Ascending aorta (tissue), 2 donors: ENCODE data around the gene NCKAP5. TPM values are rescaled to one million over a fixed set of nuclear protein-coding genes. Genes with fewer than 3 reads are reported as not detected.

Source experiments
- DNase-seq, 2 donors: peaks; one replicate each; pipeline ENCODE4 v3.0.0-alpha.2; 2019; ENCODE audit warnings: low spot score in 2 of 2
- H3K27ac ChIP-seq, 2 donors: fragments of 200-600 bp; sonication (generic); one replicate each; pipeline ENCODE4 v1.5.1; 2016 to 2017; ENCODE audit warnings: mild to moderate bottlenecking in 1 of 2
- H3K27me3 ChIP-seq: fragments of 200-600 bp; sonication (generic); one replicate; pipeline ENCODE4 v1.5.1; 2017
- H3K36me3 ChIP-seq, 2 donors: fragments of 200-600 bp; sonication (generic); one replicate each; pipeline ENCODE4 v1.5.1; 2016
- H3K4me1 ChIP-seq, 2 donors: fragments of 200-600 bp; sonication (generic); one replicate each; pipeline ENCODE4 v1.5.1; 2016 to 2017; ENCODE audit warnings: mild to moderate bottlenecking in 1 of 2
- H3K4me3 ChIP-seq, 2 donors: fragments of 200-600 bp; sonication (generic); one replicate each; pipeline ENCODE4 v1.5.1; 2016 to 2017; ENCODE audit warnings: mild to moderate bottlenecking in 1 of 2
- H3K9me3 ChIP-seq, 2 donors: fragments of 200-600 bp; sonication (generic); one replicate each; pipeline ENCODE4 v1.5.1; 2016
- intact Hi-C: fragments of 100-400 bp; cut with DNase I; formaldehyde crosslinking; loops from one replicate; pipeline ENCODE4 v1.15.1; 2023
- total RNA-seq: library from RNA; depleted of rRNA; stranded (reverse); fragments of >200 nt; gene quantifications from one replicate; pipeline ENCODE4 v1.1.0, GENCODE V29; 2016
- TF ChIP-seq, protein P1 (sequence below), 3 experiments: fragments of 200-600 bp in 2 of 3; fragments of 450-650 bp in 1 of 3; sonication (generic) in 2 of 3; IDR thresholded peaks; one replicate each; pipeline ENCODE4 v1.5.1; 2016 to 2019; ENCODE audit warnings: antibody characterized with exemption in 3 of 3, mild to moderate bottlenecking in 1 of 3, moderate library complexity in 1 of 3

The NCKAP5 gene
- total RNA-seq, 1 donor from 2014 or later, result 0.75 TPM

- Histone ChIP-seq H3K9me3 (no peaks in the 10 kb centered on the region), H3K4me3 (no peak overlapping the region), H3K27ac (no peak overlapping the region), H3K36me3 (no peaks in the 10 kb centered on the region), H3K27me3 (no peaks in the 10 kb centered on the region), H3K4me1 (no peaks in the 10 kb centered on the region)
- DNase-seq, result no peak
- TF ChIP-seq, protein P1, sequence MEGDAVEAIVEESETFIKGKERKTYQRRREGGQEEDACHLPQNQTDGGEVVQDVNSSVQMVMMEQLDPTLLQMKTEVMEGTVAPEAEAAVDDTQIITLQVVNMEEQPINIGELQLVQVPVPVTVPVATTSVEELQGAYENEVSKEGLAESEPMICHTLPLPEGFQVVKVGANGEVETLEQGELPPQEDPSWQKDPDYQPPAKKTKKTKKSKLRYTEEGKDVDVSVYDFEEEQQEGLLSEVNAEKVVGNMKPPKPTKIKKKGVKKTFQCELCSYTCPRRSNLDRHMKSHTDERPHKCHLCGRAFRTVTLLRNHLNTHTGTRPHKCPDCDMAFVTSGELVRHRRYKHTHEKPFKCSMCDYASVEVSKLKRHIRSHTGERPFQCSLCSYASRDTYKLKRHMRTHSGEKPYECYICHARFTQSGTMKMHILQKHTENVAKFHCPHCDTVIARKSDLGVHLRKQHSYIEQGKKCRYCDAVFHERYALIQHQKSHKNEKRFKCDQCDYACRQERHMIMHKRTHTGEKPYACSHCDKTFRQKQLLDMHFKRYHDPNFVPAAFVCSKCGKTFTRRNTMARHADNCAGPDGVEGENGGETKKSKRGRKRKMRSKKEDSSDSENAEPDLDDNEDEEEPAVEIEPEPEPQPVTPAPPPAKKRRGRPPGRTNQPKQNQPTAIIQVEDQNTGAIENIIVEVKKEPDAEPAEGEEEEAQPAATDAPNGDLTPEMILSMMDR (IDR thresholded peaks at IDR 0.05), result no peak
- intact Hi-C loops, result no loop called here
Observed at GRCh38 chr2:132776287-132776686, 792.0 kb downstream of the NCKAP5 start.

- Histone ChIP-seq H3K27me3 (no peaks in the 10 kb centered on the region), H3K4me1 (no peaks in the 10 kb centered on the region), H3K36me3 (no peaks in the 10 kb centered on the region), H3K9me3 (no peaks in the 10 kb centered on the region), H3K4me3 (no peak overlapping the region), H3K27ac (no peak overlapping the region)
- intact Hi-C loops, result no loop called here
- DNase-seq, result no peak
- TF ChIP-seq, protein P1 (IDR thresholded peaks at IDR 0.05), result no peak
Observed at GRCh38 chr2:132774189-132774588, 794.1 kb downstream of the NCKAP5 start.

GRCh38 chr2:132773331-132773730 lies 794.9 kb downstream of the NCKAP5 start:
- no peak for DNase-seq
- intact Hi-C loops, result no loop called here
- no peaks in the 10 kb centered on the region for H3K27me3 ChIP-seq

DNA sequence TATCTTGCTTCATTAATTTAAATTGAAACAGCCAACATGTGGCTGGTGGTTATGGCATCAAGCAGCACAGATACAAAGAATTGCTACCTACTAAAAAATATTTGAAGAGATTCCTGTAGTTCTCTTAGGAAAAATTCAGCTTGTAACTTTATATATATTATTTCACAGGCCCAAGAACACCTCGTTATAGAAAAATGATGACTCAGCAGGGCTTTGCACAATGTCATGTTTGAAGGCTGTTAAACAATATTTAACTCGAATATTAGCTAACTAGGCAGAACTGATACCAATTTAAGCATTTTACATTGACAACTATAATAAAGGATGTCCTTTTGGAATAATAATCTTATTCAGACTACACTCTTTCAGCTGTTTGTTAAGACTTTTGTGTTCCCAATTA lies 795.9 kb downstream of the NCKAP5 start:
- intact Hi-C loops, result no loop called here
- H3K27ac ChIP-seq, result no peak overlapping the region
- H3K9me3 ChIP-seq, result no peaks in the 10 kb centered on the region
- H3K4me3 ChIP-seq, result no peak overlapping the region
- H3K4me1 ChIP-seq, result no peaks in the 10 kb centered on the region
- TF ChIP-seq, protein P1 (IDR thresholded peaks at IDR 0.05), result no peak
- no peaks in the 10 kb centered on the region for H3K36me3 ChIP-seq
- no peaks in the 10 kb centered on the region for H3K27me3 ChIP-seq
- DNase-seq, result no peak

More at GRCh38 chr2:132773331-132773730, 794.9 kb downstream of the NCKAP5 start:
- TF ChIP-seq, protein P1 (IDR thresholded peaks at IDR 0.05), result no peak
- Histone ChIP-seq H3K4me1 (no peaks in the 10 kb centered on the region), H3K27ac (no peak overlapping the region), H3K9me3 (no peaks in the 10 kb centered on the region), H3K4me3 (no peak overlapping the region), H3K36me3 (no peaks in the 10 kb centered on the region)

GRCh38 chr2:132766573-132766972 lies 801.7 kb downstream of the NCKAP5 start:
- TF ChIP-seq, protein P1 (IDR thresholded peaks at IDR 0.05), result no peak
- intact Hi-C loops, result no loop called here
- DNase-seq, result no peak
- Histone ChIP-seq H3K4me3 (no peak overlapping the region), H3K36me3 (no peaks in the 10 kb centered on the region), H3K9me3 (no peaks in the 10 kb centered on the region), H3K27ac (no peak overlapping the region), H3K4me1 (no peaks in the 10 kb centered on the region), H3K27me3 (no peaks in the 10 kb centered on the region)

DNA sequence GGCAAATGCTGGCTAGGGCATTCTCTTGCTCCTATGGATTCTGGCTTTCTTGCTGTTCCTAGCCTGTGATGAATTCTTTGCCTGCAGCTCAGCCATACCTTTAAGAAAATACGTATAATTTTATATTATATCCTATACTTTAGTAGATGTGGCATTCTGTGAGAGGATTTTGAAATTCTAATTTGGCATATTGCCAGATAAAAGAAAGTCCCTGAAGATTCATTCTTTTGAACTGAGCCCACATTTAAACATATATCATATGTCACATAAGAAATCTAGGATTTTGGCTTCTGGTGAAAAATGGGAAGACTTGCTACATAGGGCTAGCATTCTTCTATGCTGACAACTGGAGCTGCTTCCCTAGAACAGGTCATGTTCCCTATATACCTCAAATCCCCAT lies 806.8 kb downstream of the NCKAP5 start:
- TF ChIP-seq, protein P1 (IDR thresholded peaks at IDR 0.05), result no peak
- intact Hi-C loops, result no loop called here
- Histone ChIP-seq H3K9me3 (no peaks in the 10 kb centered on the region), H3K36me3 (no peaks in the 10 kb centered on the region), H3K4me3 (no peak overlapping the region), H3K27me3 (no peaks in the 10 kb centered on the region), H3K4me1 (no peaks in the 10 kb centered on the region), H3K27ac (no peak overlapping the region)
- DNase-seq, result no peak
